ENCODE measurements around the gene SLC9A3. TPM values are rescaled to one million over a fixed set of nuclear protein-coding genes. Genes with fewer than 3 reads are reported as not detected.
"Not testable (repeated sequence)": the region's sequence is repeated elsewhere in the genome, so short reads cannot be mapped to it uniquely, and the experiment has no call there.

SLC9A3 gene
- total and polyA plus RNA-seq, 2 donors, result 1.3 to 1.9 TPM

DNA sequence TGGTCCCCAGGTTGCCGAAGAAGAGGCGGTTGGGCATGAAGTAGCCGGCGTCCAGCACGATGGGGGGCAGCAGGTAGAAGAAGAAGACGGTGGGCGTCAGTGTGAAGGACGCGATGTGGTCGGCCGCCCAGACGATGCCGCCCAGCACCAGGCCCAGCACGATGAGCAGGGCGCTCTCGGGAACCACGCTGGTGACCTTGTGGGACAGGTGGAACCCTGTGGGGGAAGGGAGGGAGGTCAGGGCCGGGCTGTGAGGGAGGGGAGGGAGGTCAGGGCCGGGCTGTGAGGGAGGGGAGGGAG lies 32.4 kb downstream of the SLC9A3 start:
- no peaks in the 10 kb centered on the region for H3K4me1 ChIP-seq (ENCODE audit: control insufficient read depth in 2 of 2, insufficient read depth in 2 of 2, low read length in 2 of 2)
- 90% methylated on average over 19 of the region's 19 CpGs for WGBS
- H3K27me3 ChIP-seq (ENCODE audit: control insufficient read depth in 2 of 2, insufficient read depth in 1 of 2, low read length in 1 of 2), result peaks cover 0 to 30% of the 10 kb centered on the region in 2 donors
- DNase-seq (ENCODE audit: low read depth in 6 of 9, low spot score in 9 of 9), result no peak
- H3K36me3 ChIP-seq (ENCODE audit: control insufficient read depth in 2 of 2, insufficient read depth in 2 of 2, low read length in 1 of 2), result no peaks in the 10 kb centered on the region
- H3K9me3 ChIP-seq (ENCODE audit: control insufficient read depth in 2 of 2, insufficient read depth in 1 of 2, low read length in 1 of 2), result no peaks in the 10 kb centered on the region
- H3K27ac ChIP-seq (ENCODE audit: low read depth in 1 of 2, low read length in 1 of 2), result no peak overlapping the region
- no peak overlapping the region for H3K4me3 ChIP-seq (ENCODE audit: low read length in 2 of 2)

- peaks cover 0 to 32% of the 10 kb centered on the region in 2 donors for H3K27me3 ChIP-seq (ENCODE audit: control insufficient read depth in 2 of 2, insufficient read depth in 1 of 2, low read length in 1 of 2)
- no peak for DNase-seq (ENCODE audit: low read depth in 6 of 9, low spot score in 9 of 9)
- no peak overlapping the region for H3K4me3 ChIP-seq (ENCODE audit: low read length in 2 of 2)
- 94% methylated on average over 52 of the region's 52 CpGs for WGBS
- H3K36me3 ChIP-seq (ENCODE audit: control insufficient read depth in 2 of 2, insufficient read depth in 2 of 2, low read length in 1 of 2), result no peaks in the 10 kb centered on the region
- no peaks in the 10 kb centered on the region for H3K9me3 ChIP-seq (ENCODE audit: control insufficient read depth in 2 of 2, insufficient read depth in 1 of 2, low read length in 1 of 2)
- no peaks in the 10 kb centered on the region for H3K4me1 ChIP-seq (ENCODE audit: control insufficient read depth in 2 of 2, insufficient read depth in 2 of 2, low read length in 2 of 2)
- H3K27ac ChIP-seq (ENCODE audit: low read depth in 1 of 2, low read length in 1 of 2), result no peak overlapping the region
Measured at GRCh38 chr5:491119-491855, 33.0 kb downstream of the SLC9A3 start.

DNA sequence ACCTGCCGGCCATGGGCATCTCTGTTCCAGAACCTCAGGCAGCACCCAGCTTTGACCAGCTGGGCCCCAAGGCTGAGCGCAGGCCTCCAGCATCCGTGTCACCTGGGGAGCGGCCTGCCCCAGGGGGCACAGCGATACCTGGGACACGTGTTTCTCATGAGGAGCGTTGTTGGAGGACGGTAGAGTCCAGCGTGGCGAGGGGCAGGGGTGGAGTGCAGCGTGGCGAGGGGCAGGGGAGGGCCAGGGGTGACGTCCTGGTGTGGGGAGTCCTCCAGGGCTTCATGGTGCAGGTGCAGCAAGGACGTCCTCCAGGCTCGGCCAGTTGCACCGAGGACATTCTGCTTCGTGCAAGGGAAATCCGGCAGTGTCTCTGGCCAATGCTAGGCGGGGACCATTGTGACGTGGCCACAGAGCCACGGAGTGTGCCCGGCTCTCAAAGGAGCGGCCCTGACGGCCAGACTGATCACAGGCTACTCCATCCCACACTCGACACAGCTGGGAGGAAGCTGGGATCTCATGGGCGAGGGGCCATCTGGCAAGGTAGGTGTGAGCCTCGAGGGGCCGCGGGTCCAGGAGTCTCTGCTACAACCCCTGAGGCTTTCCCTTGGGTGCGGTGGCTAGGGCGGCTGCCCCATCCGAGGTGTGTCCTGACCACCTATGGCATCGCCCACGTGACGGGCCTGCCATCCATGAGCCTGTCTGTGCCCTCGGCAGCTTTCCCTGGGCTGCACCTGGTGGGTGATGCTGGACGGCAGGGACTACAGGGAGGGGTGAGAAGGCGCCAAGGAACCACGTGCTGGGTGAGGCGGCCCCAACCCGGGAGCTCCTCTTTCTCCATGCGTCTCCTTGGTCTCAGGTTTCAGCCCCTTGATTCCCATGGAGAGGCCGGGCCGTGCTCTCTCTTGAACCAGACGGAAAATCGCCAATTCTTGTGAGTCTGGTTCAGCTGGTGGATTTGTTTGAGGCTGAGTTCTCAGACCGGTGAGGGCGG lies 33.8 kb downstream of the SLC9A3 start:
- peaks cover 0 to 34% of the 10 kb centered on the region in 2 donors for H3K27me3 ChIP-seq (ENCODE audit: control insufficient read depth in 2 of 2, insufficient read depth in 1 of 2, low read length in 1 of 2)

GRCh38 chr5:489689-490080 lies 34.6 kb downstream of the SLC9A3 start:
- Histone ChIP-seq H3K9me3 (ENCODE audit: control insufficient read depth in 2 of 2, insufficient read depth in 1 of 2, low read length in 1 of 2) (no peaks in the 10 kb centered on the region), H3K27me3 (ENCODE audit: control insufficient read depth in 2 of 2, insufficient read depth in 1 of 2, low read length in 1 of 2) (peaks cover 0 to 38% of the 10 kb centered on the region in 2 donors), H3K36me3 (ENCODE audit: control insufficient read depth in 2 of 2, insufficient read depth in 2 of 2, low read length in 1 of 2) (no peaks in the 10 kb centered on the region), H3K4me1 (ENCODE audit: control insufficient read depth in 2 of 2, insufficient read depth in 2 of 2, low read length in 2 of 2) (no peaks in the 10 kb centered on the region), H3K27ac (ENCODE audit: low read depth in 1 of 2, low read length in 1 of 2) (no peak overlapping the region), H3K4me3 (ENCODE audit: low read length in 2 of 2) (no peak overlapping the region)
- WGBS, result 93% methylated on average over 21 of the region's 21 CpGs
- DNase-seq (ENCODE audit: low read depth in 6 of 9, low spot score in 9 of 9), result no peak

More for the DNA sequence above, 33.8 kb downstream of the SLC9A3 start:
- no peaks in the 10 kb centered on the region for H3K36me3 ChIP-seq (ENCODE audit: control insufficient read depth in 2 of 2, insufficient read depth in 2 of 2, low read length in 1 of 2)
- H3K4me1 ChIP-seq (ENCODE audit: control insufficient read depth in 2 of 2, insufficient read depth in 2 of 2, low read length in 2 of 2), result no peaks in the 10 kb centered on the region
- no peaks in the 10 kb centered on the region for H3K9me3 ChIP-seq (ENCODE audit: control insufficient read depth in 2 of 2, insufficient read depth in 1 of 2, low read length in 1 of 2)
- 89% methylated on average over 48 of the region's 48 CpGs for WGBS
- no peak overlapping the region for H3K4me3 ChIP-seq (ENCODE audit: low read length in 2 of 2)
- H3K27ac ChIP-seq (ENCODE audit: low read depth in 1 of 2, low read length in 1 of 2), result no peak overlapping the region
- no peak for DNase-seq (ENCODE audit: low read depth in 6 of 9, low spot score in 9 of 9)

DNA sequence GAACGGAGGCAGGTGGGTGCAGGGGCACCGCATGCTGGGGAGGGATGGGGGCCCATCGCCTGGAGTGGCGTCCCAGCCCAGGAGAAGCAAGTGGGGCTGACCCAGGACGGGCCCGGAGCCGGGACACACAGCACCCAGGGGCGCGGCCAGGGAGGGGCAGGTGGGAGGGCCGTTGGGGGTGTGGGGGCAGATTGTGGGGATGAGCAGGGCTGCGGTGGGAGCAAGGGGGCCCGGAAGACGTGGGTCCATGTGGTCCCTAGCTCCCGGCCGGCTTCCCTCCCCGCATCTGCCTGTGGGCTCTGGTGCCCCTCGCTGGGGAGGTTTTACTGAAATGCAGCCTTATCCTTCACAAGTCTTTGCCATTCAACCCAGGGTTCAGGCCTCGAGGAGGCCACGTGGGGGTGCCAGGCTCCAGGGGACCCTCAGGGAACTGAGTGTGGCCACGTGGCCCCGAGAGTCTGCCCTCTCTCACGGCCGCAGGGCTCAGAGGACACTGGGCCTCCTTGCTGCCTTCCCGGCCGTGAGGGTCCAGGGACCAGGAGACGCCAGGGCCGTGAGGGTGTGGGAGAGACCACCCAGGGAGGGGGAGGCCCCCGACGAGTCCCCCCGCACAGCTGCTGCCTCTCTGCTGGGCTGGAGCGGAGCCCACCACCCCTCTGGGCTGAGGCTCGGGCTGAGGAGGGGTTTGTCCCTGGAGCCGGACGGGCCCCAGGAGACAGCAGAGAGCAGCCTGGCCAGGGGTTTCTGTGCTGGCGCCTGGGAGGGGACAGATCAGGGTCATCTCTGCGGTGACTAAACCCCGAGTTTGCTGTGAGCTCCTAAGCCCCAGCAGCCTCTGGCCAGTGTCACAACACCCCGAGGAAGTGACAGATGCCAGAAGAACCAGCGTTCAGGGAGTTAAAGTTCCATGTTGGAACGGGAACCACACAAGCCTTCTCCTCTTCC lies 35.2 kb downstream of the SLC9A3 start:
- Histone ChIP-seq H3K27me3 (ENCODE audit: control insufficient read depth in 2 of 2, insufficient read depth in 1 of 2, low read length in 1 of 2) (peaks cover 0 to 38% of the 10 kb centered on the region in 2 donors), H3K27ac (ENCODE audit: low read depth in 1 of 2, low read length in 1 of 2) (no peak overlapping the region), H3K4me3 (ENCODE audit: low read length in 2 of 2) (no peak overlapping the region), H3K36me3 (ENCODE audit: control insufficient read depth in 2 of 2, insufficient read depth in 2 of 2, low read length in 1 of 2) (no peaks in the 10 kb centered on the region), H3K4me1 (ENCODE audit: control insufficient read depth in 2 of 2, insufficient read depth in 2 of 2, low read length in 2 of 2) (no peaks in the 10 kb centered on the region), H3K9me3 (ENCODE audit: control insufficient read depth in 2 of 2, insufficient read depth in 1 of 2, low read length in 1 of 2) (no peaks in the 10 kb centered on the region)
- WGBS, result 87% methylated on average over 40 of the region's 40 CpGs
- DNase-seq (ENCODE audit: low read depth in 6 of 9, low spot score in 9 of 9), result no peak

DNA sequence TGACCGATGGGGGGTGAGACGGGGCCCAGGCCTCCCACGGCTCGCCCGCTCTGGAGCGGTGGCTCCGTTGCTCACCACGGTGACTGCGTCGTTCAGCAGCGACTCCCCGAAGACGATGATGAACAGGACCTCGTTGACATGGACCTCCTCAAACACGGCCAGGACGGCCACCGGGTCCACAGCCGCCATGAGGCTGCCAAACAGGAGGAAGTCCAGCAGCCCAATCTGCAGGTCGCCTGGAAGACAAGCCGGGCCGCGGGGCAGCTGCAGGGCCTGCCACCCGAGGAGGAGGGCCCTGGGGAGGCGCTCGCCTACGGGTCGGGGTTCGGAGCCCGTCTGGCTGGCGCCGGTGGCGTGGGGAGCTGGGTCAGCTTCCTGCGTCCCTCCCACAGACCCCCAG lies 36.0 kb downstream of the SLC9A3 start:
- 96% methylated on average over 33 of the region's 33 CpGs for WGBS
- no peak for DNase-seq (ENCODE audit: low read depth in 6 of 9, low spot score in 9 of 9)
- peaks cover 3 to 37% of the 10 kb centered on the region in 2 donors for H3K27me3 ChIP-seq (ENCODE audit: control insufficient read depth in 2 of 2, insufficient read depth in 1 of 2, low read length in 1 of 2)

GRCh38 chr5:486597-486996 lies 37.7 kb downstream of the SLC9A3 start:
- not testable (repeated sequence) for H3K4me1 ChIP-seq (ENCODE audit: control insufficient read depth in 2 of 2, insufficient read depth in 2 of 2, low read length in 2 of 2); H3K27ac ChIP-seq (ENCODE audit: low read depth in 1 of 2, low read length in 1 of 2); H3K36me3 ChIP-seq (ENCODE audit: control insufficient read depth in 2 of 2, insufficient read depth in 2 of 2, low read length in 1 of 2); H3K4me3 ChIP-seq (ENCODE audit: low read length in 2 of 2); H3K9me3 ChIP-seq (ENCODE audit: control insufficient read depth in 2 of 2, insufficient read depth in 1 of 2, low read length in 1 of 2); DNase-seq (ENCODE audit: low read depth in 6 of 9, low spot score in 9 of 9)
- H3K27me3 ChIP-seq (ENCODE audit: control insufficient read depth in 2 of 2, insufficient read depth in 1 of 2, low read length in 1 of 2), result peaks cover 6 to 37% of the 10 kb centered on the region in 2 donors
- 95% methylated on average over 18 of the region's 22 CpGs for WGBS

More for the DNA sequence above, 36.0 kb downstream of the SLC9A3 start:
- H3K4me1 ChIP-seq (ENCODE audit: control insufficient read depth in 2 of 2, insufficient read depth in 2 of 2, low read length in 2 of 2), result peaks cover 0 to 3% of the 10 kb centered on the region in 2 donors
- no peak overlapping the region for H3K27ac ChIP-seq (ENCODE audit: low read depth in 1 of 2, low read length in 1 of 2)
- H3K4me3 ChIP-seq (ENCODE audit: low read length in 2 of 2), result no peak overlapping the region
- H3K9me3 ChIP-seq (ENCODE audit: control insufficient read depth in 2 of 2, insufficient read depth in 1 of 2, low read length in 1 of 2), result no peaks in the 10 kb centered on the region
- no peaks in the 10 kb centered on the region for H3K36me3 ChIP-seq (ENCODE audit: control insufficient read depth in 2 of 2, insufficient read depth in 2 of 2, low read length in 1 of 2)

GRCh38 chr5:485946-486491 lies 38.2 kb downstream of the SLC9A3 start:
- Histone ChIP-seq H3K4me1 (ENCODE audit: control insufficient read depth in 2 of 2, insufficient read depth in 2 of 2, low read length in 2 of 2) (peaks cover 0 to 3% of the 10 kb centered on the region in 2 donors), H3K4me3 (ENCODE audit: low read length in 2 of 2) (no peak overlapping the region), H3K27ac (ENCODE audit: low read depth in 1 of 2, low read length in 1 of 2) (no peak overlapping the region), H3K27me3 (ENCODE audit: control insufficient read depth in 2 of 2, insufficient read depth in 1 of 2, low read length in 1 of 2) (peaks cover 6 to 39% of the 10 kb centered on the region in 2 donors), H3K9me3 (ENCODE audit: control insufficient read depth in 2 of 2, insufficient read depth in 1 of 2, low read length in 1 of 2) (no peaks in the 10 kb centered on the region), H3K36me3 (ENCODE audit: control insufficient read depth in 2 of 2, insufficient read depth in 2 of 2, low read length in 1 of 2) (no peaks in the 10 kb centered on the region)
- DNase-seq (ENCODE audit: low read depth in 6 of 9, low spot score in 9 of 9), result no peak
- WGBS, result 34% methylated on average over 23 of the region's 23 CpGs
